GM18519 (cell line): ENCODE measurements around the gene LTO1.

Source experiments
- ATAC-seq: cut with Tn5 transposase; IDR thresholded peaks from one replicate; pipeline ENCODE4 v1.9.1; 2021; ENCODE audit warnings: mild to moderate bottlenecking, moderate library complexity; ENCODE audit not compliant: unreplicated experiment, low FRiP score

LTO1 gene

DNA sequence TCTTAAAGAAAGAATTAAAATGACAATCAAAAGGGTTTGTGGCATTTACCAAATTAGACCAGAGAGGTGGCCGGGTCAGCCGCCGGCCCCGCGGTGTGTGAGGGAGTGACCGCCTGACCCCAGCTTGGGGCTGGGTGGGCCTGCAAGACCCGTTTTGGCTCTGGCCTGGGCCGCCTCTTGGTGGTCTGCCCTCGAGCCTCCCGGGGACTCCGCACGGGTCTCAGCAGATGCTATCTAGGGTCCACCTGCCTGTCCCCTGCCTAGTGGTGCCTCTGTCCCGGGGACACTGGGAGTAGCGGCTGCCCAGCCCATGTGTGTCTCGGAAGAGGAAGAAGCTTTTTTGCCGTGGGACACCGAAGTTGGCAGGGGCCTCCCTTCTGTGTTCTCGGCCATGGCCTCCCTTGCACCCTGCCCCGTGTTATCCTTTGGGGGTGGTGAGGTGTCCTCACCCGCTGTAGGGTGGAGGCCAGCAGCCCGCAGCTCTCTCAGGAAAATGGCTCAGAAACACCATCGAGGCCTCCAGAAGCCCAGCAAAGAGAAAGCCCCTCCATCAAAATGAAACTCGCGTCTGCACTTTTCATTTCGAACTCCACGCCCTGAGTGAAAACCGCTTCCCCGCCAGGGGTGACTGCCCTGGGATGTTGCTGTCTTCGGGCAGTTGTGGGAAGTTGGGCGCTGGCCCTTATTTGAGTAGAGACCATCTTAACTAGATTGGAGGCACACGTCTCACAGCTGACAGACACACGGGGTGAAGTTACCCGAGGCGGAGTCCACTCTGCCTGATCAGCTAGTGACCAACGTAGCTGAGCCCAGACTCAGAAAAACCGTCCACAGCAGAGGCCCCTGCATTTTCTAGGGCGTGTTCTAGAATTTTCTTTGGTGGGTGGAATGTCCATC is 26.2 kb downstream of the LTO1 start:
- ATAC-seq: no peak

DNA sequence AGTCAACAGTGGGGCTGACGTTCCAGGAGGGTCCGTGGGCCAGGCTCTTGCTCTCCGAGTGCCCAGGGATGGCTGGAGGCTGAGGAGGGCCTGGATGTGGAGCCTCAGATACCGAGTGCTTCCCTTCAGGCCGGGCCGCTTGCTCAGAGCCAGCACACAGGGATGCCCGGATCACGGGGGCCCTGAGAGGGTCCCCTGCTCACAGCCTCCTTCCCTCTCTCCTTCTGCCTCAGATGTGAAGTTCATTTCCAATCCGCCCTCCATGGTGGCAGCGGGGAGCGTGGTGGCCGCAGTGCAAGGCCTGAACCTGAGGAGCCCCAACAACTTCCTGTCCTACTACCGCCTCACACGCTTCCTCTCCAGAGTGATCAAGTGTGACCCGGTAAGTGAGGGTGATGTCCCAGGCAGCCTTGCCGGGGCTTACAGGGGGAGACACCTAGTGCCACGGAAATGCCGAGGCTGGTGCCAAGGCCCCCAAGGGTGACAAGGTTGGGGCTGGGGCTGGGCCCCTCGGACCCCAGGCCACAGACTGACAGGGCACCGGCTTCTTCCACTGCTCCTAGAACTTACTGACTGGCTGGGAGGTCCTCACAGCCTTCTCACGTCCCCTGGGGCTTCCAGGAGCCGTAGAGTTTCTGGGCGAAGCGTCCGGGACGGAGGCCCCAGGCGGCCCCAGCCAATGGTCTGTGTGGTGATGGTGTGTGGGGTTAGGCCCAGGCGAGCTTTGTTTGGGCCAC is 27.2 kb downstream of the LTO1 start:
- no peak for ATAC-seq

DNA sequence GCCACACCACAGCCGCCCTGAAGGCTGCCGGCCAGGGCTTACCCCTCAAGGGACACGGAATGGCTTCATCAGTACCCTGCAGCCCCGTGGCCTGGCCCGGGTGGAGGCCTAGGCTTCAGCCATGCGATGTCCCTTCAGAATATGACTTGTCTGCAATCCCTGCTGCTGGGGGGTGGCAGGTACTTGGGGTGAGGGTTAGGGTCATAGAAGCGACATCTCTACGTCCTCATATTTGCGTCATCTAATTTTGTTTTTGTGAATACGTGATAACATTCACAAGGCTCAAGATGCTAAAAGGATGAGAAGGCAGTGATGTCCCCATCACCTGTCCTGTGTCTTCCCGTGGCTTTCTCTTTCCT is 27.8 kb downstream of the LTO1 start:
- no peak for ATAC-seq

- no peak for ATAC-seq
Observed at GRCh38 chr11:69646493-69647389, 28.4 kb downstream of the LTO1 start.

- ATAC-seq: no peak
Observed at GRCh38 chr11:69645801-69646492, 29.2 kb downstream of the LTO1 start.

GRCh38 chr11:69644962-69645675 is 30.0 kb downstream of the LTO1 start:
- ATAC-seq: no peak

DNA sequence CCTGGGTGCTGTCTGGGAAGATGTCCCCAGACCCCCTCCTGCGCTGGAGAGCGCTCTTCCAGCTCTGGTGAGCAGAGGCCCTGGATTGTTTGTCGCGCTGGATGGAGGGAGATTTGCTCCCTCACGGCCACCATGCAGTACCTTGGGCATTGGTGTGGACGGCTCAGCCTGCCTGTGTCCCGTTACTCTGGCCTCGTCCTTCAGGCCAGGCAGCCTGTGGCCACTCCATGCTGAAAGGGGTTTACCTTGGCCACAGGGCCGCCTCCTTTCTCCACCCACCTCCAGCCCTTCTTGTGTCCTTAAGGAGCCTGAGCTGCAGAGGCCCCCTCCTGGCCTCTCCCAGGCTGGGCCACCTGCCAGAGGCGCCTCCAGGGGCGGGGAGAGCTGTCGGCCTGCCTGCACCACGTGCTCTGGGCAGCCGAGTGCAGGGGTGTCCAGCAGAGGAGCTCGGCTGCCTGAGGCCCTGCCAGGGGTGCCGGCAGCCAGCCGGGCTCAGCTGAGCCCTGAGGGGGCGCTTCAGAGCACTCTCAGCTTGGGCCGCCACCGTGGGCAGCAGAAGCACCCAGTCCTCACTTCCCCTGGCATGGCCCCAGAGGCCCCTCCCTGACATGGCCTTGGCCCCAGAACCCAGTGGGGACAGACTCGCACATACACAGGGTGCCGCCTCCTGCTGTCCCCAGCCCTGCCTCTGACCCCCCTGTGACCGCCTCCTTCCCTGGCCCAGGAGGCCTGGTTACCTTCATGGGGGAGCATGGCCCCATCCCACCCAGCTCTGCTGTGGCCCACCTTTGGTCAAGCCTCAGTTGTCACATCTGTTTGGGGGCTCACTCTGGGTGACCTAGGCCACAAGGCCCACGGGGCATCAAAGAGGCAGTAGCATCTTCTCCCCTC is 30.8 kb downstream of the LTO1 start:
- ATAC-seq: no peak

- ATAC-seq: no peak
Observed at GRCh38 chr11:69643646-69644045, 31.5 kb downstream of the LTO1 start.

GRCh38 chr11:69642913-69643632 is 32.1 kb downstream of the LTO1 start:
- ATAC-seq: no peak

DNA sequence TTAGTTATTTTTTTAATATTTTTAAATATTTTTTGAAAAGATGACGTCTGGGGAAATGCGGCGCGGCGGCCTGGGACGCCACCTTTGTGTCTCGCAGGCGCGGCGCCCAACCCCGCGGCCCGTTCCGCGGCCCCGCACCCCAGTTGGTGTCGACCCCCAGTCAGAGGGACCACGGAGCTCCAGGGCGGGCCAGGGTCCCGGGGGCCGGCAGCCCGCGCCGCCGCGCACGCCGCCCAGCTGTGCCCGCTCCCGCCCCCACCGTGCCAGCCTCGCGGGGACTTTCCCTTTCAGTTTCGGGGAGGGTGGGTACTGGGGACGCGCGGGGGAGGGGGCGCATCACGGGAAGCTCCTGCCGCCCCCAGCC is 32.6 kb downstream of the LTO1 start:
- ATAC-seq: no peak

DNA sequence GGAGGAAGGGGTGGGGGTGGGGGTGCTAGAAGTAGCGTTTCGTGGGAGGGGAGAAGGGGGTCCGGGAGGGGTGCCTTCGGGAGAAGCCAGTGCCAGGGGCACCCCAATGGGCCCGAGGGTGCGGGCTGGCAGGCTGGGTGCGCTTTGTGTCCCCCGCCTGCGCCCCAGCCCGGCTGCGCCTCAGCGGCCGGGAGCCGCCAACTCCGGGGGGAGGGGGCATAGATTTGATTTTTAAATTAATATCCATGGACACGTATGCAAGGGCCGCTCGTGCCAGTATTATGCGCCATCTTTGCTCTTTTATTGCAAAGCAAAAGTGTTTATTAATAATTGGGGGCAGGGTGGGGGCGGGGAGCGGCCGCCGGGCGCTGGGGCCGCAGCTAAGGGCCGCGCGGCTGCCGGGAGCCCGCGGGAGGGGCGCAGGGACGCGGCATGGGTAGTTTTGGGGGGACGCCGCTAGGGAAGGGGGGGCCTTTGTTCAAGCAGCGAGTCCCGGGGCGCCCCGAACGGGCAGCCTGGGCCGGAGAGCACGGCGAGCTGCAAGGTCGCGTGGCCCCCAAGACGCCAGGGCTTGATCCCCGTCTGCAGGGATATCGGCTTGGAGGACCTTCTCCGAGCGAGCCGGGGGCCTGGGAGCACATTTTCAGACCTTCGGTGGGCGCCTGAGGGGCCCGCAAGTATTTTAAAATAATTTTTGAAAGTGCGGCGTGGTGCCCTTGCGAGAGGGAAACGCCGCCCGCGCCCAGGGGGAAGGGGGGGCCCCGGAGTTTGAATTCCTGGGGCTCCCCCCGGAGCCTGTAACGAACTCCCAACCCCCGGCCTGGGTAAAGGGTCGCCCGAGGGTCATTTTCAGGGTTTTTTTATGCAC is 33.2 kb downstream of the LTO1 start:
- no peak for ATAC-seq

GRCh38 chr11:69640995-69641581 is 34.1 kb downstream of the LTO1 start, which contains the start of gene CCND1:
CCND1 (plus strand) TSS chr11:69641156; CDS start chr11:69641314, 158 bp downstream.
- ATAC-seq: no peak

DNA sequence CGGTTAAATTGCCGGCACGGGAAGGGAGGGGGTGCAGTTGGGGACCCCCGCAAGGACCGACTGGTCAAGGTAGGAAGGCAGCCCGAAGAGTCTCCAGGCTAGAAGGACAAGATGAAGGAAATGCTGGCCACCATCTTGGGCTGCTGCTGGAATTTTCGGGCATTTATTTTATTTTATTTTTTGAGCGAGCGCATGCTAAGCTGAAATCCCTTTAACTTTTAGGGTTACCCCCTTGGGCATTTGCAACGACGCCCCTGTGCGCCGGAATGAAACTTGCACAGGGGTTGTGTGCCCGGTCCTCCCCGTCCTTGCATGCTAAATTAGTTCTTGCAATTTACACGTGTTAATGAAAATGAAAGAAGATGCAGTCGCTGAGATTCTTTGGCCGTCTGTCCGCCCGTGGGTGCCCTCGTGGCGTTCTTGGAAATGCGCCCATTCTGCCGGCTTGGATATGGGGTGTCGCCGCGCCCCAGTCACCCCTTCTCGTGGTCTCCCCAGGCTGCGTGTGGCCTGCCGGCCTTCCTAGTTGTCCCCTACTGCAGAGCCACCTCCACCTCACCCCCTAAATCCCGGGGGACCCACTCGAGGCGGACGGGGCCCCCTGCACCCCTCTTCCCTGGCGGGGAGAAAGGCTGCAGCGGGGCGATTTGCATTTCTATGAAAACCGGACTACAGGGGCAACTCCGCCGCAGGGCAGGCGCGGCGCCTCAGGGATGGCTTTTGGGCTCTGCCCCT is 34.7 kb downstream of the LTO1 start:
- no peak for ATAC-seq

DNA sequence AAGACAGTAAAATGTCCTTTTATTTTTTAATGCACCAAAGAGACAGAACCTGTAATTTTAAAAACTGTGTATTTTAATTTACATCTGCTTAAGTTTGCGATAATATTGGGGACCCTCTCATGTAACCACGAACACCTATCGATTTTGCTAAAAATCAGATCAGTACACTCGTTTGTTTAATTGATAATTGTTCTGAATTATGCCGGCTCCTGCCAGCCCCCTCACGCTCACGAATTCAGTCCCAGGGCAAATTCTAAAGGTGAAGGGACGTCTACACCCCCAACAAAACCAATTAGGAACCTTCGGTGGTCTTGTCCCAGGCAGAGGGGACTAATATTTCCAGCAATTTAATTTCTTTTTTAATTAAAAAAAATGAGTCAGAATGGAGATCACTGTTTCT is 35.3 kb downstream of the LTO1 start:
- no peak for ATAC-seq

DNA sequence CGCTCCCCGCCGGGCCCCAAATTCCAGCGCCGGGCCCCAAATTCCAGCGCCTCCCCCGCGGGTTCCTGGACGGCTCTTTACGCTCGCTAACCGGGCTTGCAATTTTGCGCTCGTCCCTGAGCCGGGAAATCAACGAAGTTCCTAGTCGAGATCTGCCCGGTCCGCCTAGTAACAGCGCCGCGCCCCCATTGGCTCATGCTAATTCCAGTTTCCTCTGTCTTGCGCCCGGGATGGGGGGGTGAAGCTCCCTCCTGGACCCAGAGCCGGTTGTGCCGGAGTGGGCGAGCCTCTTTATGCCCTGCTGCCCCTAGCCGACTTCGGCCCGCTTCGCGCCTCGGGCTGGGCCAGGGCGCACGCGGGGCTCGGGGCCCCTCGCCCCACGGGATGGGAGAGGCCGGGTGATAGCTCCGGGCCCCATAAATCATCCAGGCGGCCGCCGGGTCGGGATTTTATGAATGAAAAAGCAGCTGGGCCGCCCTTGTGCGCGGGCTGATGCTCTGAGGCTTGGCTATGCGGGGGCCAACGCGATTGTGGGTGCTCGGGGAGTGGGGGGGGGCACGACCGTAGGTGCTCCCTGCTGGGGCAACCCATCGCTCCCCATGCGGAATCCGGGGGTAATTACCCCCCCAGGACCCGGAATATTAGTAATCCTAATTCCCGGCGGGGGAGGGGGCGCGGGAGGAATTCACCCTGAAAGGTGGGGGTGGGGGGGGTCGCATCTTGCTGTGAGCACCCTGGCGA is 36.0 kb downstream of the LTO1 start:
- no peak for ATAC-seq
